Measurements from ENCODE around the gene SLCO3A1.

The SLCO3A1 gene

DNA sequence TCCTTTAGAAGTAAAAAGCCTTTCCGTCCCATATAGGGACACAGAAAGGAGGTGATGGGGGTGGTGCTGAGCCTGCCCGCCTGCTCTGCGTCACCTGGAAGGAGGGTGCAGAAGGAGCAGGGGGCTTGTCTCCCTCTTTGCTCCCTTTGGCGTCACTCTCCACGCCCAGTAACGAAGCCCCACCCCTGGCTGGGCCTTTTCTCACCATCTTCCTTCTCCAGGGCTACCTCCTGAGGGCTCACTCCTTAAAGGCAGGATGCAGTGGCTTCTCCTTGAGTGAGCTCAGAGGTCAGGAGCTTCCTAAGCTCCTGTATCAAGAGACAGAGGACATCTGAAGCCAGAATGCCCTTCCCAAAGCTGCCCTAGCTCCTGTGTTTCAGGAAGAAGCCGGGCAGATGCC, 31.5 kb downstream of the SLCO3A1 start:
- no peak for DNase-seq

GRCh38 chr15:91885714-91886270, 32.3 kb downstream of the SLCO3A1 start:
- no peak for DNase-seq

DNA sequence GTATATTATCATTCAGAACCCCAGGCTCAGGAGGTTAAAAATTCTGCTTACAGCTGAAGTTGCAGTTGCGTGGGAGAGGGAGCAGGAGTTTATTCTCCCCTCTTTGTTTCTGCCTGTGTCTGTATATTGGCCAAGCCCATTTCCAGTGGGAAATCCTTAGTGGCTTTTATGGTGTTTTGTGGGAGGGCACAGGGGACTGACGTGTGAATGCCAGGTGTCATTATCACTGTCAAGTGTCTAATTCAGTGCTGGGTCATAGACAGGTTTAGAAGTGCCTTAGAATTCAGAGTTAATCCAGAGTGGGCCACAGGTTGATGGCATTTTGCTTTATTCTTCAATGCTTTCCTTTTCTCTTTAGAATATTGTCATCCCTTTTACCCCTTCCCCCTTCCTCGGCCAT, 33.4 kb downstream of the SLCO3A1 start:
- no peak for DNase-seq

- DNase-seq = no peak
Observed at GRCh38 chr15:91887321-91887720, 33.8 kb downstream of the SLCO3A1 start.

DNA sequence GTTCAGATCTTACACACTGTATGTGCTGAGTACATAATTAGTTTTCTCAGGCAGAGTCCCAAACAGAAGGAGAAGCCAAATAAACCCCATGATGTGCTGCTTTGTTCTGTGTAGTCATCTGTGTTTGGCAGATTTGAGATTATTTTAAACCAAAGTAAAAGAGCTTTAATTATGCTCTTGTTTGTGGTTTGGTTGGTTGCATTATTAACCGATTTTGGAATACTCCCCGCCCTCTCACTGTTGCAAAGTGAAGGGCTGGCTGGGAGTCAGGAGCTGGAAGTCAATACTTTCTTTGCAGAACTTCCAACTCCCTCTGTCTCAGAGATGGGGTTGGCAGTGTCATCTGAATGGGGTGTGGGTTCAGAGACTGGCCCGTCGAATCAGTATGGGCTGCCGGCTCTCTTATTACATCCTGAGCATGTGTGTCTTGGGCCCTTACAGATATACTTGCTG, 34.4 kb downstream of the SLCO3A1 start:
- no peak for DNase-seq

DNA sequence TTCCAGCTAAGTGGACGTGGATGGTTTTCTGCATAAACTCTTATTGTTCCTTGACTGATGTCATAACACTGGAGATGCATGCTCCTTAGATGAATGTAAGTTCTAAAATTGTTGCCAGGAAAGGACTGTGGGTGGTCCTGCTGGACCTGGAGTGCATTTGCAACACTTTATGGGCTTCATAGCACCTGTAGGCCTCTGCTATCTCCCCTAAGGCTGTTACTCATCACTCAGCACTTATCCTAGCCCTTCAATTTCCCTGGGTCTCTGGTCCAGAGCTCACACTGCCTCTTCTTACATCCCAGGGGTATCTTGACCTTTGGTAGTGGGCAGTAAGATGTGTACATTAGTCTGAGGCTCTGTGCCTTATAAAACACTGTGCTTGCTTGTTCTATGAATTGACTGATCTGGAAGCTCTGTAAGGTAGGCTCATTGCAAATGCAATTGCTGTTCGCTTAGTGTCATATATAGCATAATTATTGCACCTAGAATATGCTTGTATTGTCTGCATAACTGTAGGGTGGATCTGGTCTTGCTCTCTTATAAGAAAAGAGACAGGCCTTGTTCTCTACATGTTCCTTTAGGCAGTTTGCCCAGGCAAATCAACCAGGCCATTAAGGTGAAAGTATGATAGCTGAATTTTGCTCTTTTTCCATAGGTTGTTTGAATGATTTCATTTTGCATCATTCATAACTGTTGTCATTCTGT, 35.8 kb downstream of the SLCO3A1 start:
- DNase-seq = no peak

- DNase-seq = no peak
Observed at GRCh38 chr15:91890614-91891013, 37.1 kb downstream of the SLCO3A1 start.

- DNase-seq = no peak
Observed at GRCh38 chr15:91891101-91891500, 37.6 kb downstream of the SLCO3A1 start.

GRCh38 chr15:91891788-91892345, 38.4 kb downstream of the SLCO3A1 start:
- no peak for DNase-seq

DNA sequence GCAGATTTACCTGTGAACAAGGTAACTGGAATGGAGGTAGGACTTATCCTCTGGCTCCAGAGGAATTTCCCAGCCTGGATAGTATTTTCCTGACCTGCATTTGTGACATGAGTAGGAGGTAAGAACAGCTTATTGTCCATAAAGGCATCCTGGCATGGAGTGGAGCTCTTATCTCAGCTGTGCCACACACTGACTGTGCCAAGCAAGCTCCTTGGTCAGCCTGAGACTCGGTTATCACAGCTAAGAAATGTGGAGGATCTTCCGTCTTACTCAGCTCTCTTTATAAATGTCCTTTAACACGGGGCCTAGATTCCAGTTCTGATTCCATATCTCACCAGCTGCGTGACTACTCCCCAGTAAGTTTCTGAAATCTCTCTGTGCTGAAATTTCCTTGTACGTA, 38.9 kb downstream of the SLCO3A1 start:
- no peak for DNase-seq

GRCh38 chr15:91894606-91895005, 41.1 kb downstream of the SLCO3A1 start:
- no peak for DNase-seq

DNA sequence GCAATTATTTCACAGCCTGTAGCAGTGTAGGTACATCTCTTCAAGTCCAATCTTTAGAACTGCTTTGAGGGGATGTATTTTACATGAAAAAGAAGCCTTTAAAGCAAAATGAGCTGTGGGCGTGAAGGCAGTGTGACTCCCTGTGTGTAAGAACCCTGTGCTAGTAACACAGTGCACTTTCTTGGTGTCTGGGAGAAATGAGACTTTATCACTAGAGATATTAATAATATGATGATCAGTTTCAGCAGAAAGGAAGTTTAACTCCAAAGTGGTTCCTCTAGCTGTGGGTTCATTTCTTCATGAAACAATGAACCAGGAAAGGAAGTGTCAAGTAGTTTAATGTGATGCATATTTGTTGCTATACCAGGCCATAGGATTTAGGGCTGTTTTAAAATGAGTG, 41.5 kb downstream of the SLCO3A1 start:
- no peak for DNase-seq

GRCh38 chr15:91896341-91897055, 43.0 kb downstream of the SLCO3A1 start:
- DNase-seq = no peak

- no peak for DNase-seq
Observed at GRCh38 chr15:91897585-91898372, 44.3 kb downstream of the SLCO3A1 start.

DNA sequence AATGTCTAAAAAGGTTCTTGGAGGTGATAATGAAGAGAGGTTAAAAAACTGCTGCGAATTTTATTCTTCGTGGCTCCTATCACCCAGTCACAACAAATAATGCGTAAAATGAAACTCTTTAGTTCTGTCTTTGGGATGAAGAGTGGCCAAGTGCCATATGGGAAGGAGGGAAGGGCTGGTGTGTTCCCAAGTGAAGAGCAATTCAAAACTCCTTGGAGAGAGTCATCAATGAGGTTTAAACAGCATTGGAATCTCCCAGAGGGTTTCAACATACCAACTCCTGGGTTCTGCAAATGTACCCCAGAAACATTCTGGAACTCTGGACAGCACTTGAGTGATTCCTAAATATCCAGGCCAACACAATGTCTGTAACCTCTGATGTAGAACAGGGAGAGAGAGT, 45.3 kb downstream of the SLCO3A1 start:
- no peak for DNase-seq

DNA sequence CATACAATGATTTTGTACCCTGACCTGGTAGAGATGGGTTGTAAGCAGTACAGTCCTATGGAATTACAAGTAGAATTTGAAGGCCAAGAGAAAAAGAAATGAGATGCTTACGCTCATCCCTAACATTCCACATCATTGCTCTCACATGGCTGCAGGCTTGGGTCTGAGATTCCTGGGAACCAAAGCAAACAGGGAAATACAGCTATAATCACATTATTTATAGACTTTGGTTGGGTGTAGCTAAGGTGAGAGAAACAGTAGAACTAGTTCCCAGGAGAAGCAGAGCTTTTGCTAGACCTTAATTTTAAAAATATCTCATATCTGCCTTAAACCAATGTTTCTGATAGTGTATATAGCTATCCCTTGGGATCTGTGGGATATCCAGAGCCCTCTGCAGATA, 51.4 kb downstream of the SLCO3A1 start:
- no peak for DNase-seq

- no peak for DNase-seq
Observed at GRCh38 chr15:91908391-91908790, 54.9 kb downstream of the SLCO3A1 start.

DNA sequence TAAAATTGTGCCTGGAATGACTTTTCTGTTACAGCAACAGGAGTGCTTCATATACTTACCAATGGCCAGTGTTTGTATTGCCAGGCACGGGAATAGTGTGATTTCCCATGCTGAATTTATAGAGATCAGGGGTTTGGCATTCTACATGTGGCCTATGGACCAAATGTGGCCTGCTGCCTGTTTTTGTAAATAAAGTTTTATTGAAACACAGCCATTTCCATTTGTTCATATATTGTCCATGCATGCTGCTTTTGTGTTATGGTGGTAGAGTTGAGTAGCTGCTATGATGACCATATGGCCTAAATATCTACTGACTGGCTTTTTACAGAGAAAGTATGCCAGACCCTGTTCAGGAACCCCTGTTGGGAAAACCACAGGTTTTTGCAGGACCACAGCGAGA, 55.6 kb downstream of the SLCO3A1 start:
- DNase-seq = no peak

DNA sequence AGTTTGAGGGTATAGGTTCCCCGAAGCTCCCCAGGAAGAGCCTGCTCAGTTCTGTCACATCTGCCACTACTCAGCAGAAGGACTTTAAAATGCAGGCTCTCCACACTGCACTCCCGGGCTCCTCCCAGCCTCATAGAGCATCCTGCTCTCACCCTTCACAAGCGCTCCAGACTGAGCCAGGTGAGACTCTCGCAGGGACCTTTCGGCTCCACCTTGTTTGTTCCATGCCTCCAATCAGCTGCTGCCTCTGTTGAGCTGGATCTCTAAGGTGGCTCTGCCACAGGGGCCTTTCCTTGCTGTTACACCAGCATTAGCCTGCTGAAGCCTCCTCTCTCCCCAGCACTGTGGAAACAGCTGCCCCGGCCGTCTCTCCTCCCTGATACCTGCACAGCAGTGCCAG, 56.1 kb downstream of the SLCO3A1 start:
- DNase-seq = no peak

DNA sequence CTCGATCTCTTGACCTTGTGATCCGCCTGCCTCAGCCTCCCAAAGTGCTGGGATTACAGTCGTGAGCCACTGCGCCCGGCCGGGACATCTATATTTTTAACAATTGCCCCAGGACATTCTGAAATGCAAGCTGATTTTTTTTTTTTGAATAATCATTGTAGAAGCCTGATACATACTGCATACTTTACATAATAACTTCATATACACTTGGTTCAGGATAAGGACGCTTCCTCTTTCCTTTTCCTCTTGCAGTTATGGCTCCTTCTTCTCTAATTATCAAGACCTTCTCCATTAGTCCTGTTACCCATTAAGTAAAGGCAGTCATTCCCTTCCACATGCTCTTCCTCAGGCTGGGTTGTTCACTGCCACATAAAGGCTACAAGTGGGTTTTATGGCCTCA, 58.3 kb downstream of the SLCO3A1 start:
- no peak for DNase-seq

DNA sequence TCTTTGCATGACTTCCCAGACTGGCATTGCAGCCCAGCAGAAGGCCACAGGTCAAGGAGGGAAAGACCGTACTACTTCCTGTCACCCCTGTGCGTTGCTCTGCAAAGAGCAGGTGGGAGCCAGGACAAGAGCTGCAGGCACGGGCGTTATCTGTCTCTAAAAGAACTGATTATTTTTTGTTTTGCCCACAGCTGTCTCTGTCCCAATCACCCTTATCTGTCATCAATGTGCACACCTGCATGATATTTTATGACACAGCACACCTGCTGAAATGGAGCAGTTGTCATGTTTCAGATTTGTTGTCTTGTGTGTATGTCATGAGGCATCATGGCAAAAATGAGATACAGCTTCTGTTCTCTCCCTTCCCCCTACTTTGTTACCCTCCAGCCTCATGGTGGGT, 58.8 kb downstream of the SLCO3A1 start:
- no peak for DNase-seq

- no peak for DNase-seq
Observed at GRCh38 chr15:91913560-91913959, 60.1 kb downstream of the SLCO3A1 start.

- DNase-seq = no peak
Observed at GRCh38 chr15:91915576-91915975, 62.1 kb downstream of the SLCO3A1 start.

Measured in activated effector memory CD4-positive, alpha-beta T cell treated with anti-CD3 and anti-CD28 coated beads, Interleukin-2, amount 50 U/mL, for 16 hours (primary cell).